AG09309 (cell line): ENCODE data around the gene AHNAK.
A peak's percentile ranks its signal among the peaks of the same experiment; 100 is the strongest.

Experiments used
- DNase-seq: peaks from one replicate; pipeline ENCODE4 v3.0.0-alpha.2; 2010; ENCODE audit warnings: low read depth
- H3K4me3 ChIP-seq: 2 replicates; pipeline ENCODE4 v1.5.1; 2011; ENCODE audit warnings: mild to moderate bottlenecking, low read depth, low read length, moderate library complexity; ENCODE audit not compliant: control insufficient read depth
- TF ChIP-seq, protein P1 (sequence below): IDR thresholded peaks from 2 replicates; pipeline ENCODE4 v1.5.1; 2011; ENCODE audit warnings: mild to moderate bottlenecking, low read depth, low read length, inconsistent platforms; ENCODE audit not compliant: insufficient read depth, control insufficient read depth; ENCODE audit errors: missing control alignments

AHNAK gene, protein sequence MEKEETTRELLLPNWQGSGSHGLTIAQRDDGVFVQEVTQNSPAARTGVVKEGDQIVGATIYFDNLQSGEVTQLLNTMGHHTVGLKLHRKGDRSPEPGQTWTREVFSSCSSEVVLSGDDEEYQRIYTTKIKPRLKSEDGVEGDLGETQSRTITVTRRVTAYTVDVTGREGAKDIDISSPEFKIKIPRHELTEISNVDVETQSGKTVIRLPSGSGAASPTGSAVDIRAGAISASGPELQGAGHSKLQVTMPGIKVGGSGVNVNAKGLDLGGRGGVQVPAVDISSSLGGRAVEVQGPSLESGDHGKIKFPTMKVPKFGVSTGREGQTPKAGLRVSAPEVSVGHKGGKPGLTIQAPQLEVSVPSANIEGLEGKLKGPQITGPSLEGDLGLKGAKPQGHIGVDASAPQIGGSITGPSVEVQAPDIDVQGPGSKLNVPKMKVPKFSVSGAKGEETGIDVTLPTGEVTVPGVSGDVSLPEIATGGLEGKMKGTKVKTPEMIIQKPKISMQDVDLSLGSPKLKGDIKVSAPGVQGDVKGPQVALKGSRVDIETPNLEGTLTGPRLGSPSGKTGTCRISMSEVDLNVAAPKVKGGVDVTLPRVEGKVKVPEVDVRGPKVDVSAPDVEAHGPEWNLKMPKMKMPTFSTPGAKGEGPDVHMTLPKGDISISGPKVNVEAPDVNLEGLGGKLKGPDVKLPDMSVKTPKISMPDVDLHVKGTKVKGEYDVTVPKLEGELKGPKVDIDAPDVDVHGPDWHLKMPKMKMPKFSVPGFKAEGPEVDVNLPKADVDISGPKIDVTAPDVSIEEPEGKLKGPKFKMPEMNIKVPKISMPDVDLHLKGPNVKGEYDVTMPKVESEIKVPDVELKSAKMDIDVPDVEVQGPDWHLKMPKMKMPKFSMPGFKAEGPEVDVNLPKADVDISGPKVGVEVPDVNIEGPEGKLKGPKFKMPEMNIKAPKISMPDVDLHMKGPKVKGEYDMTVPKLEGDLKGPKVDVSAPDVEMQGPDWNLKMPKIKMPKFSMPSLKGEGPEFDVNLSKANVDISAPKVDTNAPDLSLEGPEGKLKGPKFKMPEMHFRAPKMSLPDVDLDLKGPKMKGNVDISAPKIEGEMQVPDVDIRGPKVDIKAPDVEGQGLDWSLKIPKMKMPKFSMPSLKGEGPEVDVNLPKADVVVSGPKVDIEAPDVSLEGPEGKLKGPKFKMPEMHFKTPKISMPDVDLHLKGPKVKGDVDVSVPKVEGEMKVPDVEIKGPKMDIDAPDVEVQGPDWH (N-terminal part only)

DNA sequence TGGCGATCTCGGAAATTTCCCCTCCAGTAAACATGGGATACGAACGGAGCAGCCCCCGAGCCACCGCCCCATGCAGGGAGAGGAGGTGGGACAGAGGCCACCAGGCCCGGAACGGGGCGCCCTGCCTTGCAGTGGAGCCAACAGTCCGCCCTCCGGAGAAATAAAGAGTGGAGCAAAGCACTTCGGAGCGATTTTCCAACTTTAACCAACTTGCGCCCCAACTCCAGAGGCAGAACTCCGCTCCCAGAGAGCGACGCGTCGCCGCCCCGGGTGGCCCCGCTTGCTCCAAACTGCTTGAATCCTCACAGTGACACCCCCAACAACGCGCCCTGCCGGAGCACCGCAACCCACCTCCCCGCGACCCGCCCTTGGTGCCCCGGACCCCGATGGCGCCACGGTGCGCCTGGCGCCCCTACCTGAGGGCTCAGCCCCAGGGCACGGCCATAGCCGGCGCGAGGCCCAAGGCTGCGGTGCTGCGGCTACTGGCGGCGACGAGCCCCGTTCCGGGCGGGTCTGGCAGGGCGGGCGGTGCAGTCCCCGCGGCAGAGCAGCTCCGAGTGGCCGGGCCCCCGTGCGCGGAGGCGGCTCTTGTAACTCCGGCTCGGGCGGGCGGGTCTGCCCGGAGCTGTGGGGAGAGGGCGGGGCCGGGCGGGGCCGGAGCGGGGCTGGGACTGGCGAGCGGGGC, at the start of gene AHNAK:
TSS of gene AHNAK (minus strand) at position 563 of the 685 bp plus-strand sequence. CDS start 10,708 bp downstream, outside the sequence.
- peak within 1 kb of the TSS; percentile 98 for H3K4me3 ChIP-seq
- TF ChIP-seq, protein P1, sequence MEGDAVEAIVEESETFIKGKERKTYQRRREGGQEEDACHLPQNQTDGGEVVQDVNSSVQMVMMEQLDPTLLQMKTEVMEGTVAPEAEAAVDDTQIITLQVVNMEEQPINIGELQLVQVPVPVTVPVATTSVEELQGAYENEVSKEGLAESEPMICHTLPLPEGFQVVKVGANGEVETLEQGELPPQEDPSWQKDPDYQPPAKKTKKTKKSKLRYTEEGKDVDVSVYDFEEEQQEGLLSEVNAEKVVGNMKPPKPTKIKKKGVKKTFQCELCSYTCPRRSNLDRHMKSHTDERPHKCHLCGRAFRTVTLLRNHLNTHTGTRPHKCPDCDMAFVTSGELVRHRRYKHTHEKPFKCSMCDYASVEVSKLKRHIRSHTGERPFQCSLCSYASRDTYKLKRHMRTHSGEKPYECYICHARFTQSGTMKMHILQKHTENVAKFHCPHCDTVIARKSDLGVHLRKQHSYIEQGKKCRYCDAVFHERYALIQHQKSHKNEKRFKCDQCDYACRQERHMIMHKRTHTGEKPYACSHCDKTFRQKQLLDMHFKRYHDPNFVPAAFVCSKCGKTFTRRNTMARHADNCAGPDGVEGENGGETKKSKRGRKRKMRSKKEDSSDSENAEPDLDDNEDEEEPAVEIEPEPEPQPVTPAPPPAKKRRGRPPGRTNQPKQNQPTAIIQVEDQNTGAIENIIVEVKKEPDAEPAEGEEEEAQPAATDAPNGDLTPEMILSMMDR, result no peak
- no peak for DNase-seq

DNA sequence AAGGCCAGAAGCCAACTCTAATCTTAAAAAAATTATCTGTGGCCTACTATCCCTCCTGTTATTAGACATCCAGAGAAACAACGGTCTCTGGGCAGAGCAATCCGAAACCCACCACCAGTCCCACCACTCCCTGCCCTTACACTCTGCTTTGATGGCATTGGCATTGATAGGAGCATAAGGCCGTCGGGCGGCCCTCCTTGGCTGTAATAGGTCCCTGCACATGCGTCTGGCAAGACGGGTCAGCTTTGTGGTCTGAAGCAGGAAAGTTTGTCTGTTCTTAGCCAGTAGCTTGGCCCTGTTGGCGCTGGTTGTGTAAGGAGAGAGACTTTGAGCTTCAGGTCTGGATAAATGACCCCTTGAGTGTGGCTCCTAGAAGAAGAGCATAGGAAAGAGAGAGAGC, 48.5 kb upstream of the AHNAK start:
- TF ChIP-seq, protein P1, result no peak
- no peak overlapping the region for H3K4me3 ChIP-seq
- DNase-seq, result no peak

DNA sequence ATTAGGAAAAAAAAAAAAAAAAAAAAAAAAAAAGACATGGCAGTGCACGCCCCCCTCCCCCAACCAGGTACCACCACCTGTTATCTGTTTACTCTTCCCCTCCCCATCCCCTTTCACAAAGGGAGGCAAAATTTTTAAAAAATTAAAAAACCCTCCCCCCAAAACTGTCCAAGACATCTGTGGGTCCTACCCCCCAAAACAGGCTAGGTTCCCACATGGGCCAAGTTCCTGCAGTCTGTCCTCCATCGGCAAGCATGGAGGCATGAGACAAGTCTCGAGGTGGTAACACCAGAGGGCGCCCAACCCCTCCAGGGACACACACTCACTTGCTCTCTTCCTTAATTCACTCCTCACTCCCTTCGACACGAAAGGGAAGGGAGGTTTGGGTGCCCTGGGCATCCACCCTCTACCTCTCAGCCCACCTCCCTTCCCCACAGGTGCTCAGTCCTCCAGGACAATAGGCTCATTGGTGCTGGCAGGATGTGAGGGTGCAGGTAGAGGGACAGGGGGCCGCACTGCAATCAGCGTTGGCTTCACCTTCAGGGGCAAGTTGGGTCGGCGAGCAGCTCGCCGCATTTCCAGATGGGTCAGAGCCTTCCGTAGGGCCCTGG, 46.9 kb upstream of the AHNAK start:
- DNase-seq, result no peak
- TF ChIP-seq, protein P1, result peak; percentile 73
- H3K4me3 ChIP-seq, result no peak overlapping the region

DNA sequence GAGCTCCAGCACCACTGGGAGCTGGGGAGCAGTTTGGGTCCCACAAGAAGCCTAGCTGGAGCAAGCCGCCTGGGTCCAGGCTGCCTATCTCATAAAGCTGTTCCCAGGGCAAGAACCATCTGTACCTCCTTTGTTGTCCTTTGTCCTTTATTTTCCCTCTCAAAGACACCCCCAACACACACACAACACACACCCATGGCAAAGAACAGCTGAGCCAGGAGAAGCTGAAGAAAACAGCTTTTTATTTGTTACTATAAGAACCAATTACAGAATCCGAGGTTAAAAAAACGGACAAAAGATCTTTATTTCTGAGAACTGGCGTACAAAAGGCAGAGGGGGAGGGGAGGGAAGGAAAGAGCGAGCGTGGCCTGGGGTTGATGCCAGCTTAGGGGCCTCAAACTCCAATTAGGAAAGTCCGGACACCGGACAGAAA, 46.4 kb upstream of the AHNAK start:
- DNase-seq, result no peak
- TF ChIP-seq, protein P1, result no peak
- no peak overlapping the region for H3K4me3 ChIP-seq

DNA sequence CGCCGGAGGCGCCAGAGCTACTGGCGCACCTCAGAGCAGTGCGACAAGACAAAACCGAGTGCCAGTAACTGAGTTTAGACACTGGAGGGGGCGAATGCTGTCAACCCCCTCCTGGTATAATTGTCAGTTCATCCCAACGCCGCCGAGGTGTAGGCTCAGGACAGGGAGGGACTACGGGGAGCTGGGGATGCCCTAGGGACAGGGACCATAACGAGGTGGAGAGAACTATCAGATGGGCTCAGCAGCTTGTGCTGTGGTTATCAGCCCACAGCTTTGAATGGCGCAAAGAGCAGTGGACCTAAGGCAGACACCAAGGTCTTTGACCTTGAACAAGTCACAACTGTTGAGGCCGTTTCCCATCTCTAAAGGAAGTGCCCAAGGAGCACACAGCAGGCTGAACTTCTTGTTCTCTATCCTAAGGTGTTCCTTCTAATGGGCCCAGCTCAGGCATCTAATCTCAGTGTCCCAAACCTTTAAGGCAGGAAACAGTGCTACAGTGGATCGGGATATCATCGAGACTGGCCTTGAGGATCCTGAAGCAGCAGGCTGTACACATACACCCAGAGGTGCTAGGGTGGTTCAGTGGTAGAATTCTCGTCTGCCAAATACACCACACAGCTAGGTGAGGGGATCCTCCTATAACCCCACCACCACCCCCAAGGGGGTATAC, 45.7 kb upstream of the AHNAK start:
- TF ChIP-seq, protein P1, result no peak
- DNase-seq, result no peak
- peak overlapping the region; percentile 80 for H3K4me3 ChIP-seq
